CD4-positive, alpha-beta T cell treated with Interleukin-6 at 100 ng/mL for 8 hours (primary cell): ENCODE measurements around the gene EN2.

Experiments used
- DNase-seq: peaks from one replicate; pipeline ENCODE4 v3.0.0-alpha.2; 2020; ENCODE audit warnings: mixed read lengths, low spot score

EN2 gene

DNA sequence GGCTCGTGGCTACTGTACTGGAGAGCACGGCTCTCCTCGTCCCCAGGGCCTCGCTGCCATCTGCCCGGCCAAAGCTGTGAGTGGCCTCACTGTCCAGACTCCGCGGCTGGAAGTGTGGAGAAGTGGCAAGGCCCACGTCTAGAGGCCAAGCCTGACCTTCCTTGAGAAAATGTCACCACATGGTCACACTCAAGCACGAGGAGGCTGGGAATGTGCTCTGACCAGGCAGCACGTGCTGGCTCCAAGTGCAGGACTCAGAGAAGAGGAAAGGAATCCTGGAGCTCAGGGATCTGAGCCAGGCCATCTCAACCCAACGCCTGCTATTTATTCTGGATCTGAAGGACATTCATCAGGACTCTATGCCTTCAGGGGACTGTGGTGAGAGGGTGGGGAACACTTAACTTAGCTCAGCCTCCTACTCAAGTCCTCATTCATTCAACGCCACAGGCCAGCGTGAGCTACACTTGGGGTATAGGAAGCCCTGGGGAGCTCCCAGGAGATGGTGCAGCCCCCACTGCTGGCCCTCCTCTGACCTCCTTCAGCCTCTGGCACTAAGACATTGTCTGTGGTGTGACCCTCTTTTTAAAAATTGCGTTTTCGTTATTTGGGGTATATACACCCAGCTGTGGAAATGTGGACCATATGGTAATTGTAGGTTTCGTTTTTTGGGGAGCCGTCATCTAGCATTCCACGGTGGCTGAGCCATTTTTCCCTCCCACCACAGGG lies 29.0 kb downstream of the EN2 start:
- no peak for DNase-seq

GRCh38 chr7:155487509-155488482 lies 29.9 kb downstream of the EN2 start:
- DNase-seq = no peak

DNA sequence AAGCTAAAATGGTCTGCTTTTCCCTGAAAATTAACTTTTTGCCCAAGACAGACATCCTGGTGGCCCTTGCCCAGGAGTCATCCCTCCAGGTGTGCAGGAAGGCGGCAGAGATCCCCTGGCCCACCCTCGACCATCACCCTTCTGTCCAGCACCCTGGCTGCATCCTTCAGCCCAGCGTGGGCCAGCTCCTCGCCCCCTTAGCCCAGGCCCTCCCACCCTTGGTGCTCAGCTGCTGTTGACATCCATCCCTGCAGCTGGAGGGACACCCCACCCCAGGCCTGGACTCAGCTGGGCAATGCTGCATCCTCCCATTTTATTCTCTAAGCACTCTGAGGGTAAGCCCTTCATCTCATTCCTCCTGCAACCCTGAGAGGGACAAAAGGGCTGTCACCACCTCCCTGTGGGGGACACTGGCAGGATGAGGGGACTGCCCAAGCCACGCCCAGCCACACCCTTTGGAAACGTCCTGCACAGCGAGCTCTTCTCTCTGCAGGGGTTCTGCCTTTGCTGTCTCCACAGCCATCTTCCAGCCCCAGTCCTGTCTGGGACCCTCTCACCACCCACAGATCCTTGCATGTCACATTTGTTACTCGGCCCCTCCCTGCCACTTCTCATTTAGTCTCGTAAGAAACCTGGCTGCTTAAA lies 30.7 kb downstream of the EN2 start:
- DNase-seq = no peak

DNA sequence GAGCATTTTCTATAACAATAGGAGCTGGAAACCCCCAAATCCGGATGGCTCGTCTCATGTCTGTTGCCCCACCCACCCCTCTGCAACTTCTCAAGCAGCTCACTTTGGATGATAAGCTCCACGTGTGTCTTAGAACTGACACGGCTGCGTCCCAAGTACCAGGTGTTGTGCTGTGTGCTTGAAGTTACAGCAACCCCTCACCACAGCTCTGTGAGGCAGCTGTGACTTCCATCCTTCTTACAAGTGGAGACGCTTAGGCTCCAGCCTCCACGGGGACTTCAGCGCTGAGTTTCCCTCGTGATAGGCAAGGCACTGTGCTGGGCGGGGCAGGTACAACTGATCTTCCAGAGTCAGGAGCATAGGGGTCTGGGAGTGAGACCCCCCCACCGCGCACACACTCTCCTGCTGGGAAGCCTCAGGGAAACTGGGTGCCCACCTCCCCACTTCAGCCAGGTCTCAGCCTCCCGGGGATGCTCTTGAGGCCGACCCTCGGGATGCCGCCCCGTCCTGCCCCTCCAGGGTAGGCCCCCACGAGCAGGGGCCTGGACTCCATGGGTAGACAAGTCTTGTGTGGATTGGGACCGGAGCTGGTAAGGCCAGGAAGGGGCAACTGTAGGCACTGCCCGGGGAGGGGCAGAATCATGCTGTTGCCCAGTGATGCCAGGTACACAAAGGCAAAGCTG lies 31.4 kb downstream of the EN2 start:
- DNase-seq = no peak

DNA sequence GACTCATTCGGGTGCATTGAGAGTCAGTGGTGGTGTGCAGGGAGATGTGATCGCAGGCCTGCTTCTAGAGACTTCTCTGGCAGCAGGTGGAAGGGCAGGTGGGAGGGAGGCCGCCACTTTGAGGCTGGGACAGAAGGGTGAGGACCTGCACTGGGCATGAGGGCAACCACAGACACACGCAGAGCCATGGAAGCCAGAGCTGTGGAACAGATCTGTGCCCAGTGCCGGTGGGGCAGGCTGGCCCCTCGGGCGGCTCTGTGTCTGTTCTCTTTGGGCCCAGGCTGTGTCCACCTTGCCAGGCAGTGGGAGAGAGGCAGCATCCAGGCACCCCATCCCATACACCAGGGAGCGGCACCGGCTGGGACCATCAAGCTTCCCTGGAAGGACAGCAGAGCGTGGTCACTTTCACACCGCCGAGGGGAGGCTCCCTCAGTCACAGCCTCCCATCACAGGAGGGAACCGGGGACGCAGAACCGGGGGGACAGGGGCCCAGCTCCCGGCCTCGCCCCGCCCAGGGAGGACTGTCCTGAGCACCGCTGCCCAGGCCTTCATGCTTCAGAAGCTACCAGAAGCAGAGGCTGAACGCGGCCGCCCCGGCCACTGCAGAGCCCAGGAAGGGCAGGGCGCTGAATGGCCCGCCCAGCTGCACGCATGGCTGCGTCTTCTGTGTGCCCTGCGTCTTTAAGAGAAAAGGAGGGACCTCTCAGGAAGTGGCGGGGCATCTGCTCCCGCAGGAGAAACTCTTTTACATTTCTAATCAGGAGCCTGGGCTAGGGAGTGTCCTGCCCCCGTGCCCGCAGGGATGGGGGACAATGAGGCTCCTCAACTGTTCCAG lies 32.1 kb downstream of the EN2 start:
- no peak for DNase-seq

DNA sequence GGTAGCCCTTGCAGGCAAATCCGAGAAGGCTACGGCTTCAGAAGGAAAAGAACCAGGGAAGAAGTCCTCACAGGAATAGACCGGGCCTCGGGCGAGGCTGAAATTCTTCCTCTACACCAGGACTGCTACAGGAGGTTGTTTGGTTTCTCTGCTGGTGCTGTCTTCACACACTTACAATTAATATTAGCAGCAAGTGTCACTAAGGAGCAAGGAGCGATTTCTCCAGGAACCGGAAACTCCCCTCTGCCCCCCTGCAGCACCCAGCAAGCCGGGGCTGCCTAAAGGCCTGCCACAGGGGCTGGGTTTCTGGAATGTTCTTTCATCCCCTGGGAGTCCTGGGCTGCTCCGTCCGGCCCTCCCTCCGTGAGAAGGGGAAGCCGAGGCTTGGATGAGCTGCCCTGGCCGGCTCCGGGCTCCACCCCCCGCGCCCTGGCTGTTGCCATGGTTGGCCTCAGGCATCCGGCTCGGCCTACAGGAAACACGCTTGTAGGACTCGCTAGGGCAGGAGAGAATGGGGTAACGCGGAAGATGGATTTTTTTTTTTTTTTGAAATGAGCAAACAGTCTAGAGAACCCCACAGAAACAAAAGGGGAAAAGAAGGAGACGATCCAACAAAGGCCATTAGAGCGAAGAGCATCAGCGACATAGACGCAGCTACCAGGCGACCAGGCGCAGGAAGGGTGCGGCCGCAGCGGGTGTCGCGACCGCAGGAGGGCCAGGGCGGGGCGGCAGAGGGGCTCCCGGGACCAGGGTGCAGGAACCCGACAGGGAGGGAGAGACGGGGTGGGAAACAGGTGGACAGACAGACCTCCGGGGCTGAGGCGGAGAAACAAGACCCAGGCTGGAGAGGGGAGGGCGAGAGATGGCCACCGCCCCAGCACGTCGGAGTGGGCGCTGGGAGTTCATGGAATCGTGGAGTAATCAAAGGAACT lies 33.0 kb downstream of the EN2 start:
- DNase-seq = peak; percentile 24

DNA sequence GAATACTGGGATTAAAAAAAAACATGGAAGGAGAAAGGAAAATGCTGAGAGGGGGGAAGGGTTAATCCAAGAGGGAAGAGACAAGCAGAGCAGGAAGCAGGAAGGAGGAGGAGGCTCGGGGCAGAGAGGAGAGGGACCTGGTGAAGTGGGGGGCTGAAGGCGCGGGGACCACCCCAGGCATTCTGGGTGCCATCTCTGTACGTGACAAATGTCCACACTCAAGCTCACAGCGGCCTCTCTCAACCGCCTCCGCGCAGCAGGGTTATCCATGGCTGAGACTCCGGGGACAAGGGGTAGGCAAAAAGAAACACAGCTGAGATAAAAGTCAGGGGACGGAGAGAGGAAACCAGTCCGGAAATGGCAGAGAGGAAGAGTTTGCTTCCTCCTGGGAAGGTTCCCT lies 33.9 kb downstream of the EN2 start:
- DNase-seq = no peak

DNA sequence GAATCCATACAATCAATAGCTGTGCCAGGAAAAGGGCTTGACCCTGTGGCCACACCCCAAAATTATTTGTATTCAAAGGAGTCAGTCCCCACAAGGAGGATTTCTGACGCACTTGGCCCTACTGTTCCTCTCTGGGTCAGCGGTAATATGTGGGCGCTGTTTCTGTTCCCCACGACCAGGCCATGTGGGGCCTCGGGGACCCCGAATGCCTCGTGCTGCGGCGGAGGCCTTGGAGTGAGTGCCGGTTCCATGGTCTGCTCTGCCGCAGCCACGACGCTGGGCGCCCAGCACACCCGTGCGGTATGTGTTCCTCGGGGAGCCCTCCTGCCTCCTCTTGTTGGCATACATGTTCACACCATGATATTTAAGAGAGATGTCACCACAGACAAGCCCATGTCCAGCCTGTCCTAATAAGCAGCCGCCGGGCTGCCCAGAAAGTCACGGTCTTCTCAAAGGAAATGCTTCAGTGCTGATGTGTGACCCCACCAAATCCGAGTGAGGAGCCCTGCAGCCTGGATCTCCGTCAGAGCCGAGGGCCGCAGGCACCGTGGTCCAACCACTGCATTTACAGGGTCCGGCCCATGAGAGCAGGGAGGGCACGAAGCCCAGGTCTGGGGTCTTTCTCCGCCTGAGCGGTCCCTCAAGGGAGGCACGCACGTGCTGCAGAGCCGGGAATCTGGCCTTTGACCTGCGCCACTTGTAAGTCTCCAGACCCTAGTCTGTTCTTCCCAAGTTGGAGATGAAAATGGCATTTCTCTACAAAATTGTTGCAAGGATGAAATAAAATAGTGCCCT lies 36.0 kb downstream of the EN2 start:
- no peak for DNase-seq

- no peak for DNase-seq
Measured at GRCh38 chr7:155494551-155494950, 36.6 kb downstream of the EN2 start.

DNA sequence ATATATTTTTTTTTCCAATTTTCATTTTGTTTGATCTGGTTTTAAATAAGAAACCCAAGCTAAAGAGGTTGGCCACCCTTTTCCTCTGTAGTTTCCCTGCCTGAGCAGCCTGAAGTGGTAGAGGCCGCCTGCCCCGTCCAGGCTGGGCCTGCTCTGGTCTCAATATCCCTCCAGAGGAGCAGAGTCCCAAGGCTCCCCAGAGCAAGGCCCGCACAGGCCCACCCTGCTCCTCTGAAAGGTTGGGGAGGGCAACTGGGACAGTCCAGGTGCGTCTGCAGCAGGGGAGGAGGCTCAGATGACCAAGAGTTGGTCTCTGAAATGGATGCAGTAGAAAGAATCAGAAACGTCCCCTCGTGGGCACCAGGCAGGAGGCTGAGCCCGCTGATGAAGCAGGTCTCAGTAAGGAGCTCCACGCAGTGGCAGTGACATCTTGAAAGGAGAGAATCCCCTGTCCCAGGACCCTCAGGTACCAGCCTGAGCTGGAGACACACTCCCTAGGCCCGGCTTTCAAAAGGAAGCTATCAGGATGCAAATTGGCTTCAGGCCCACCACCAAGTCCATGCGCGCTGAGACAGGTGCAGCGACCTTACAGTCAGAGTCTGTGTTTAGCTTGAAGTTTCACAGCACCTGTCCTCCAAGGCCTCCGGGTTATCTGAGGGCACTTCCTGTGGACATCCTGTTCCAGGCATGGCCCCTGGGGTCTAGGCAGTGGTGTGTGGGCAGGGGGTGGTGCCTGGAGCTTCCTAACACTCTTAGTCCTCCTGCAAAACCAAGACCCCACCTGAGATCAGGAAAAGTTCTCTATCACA lies 37.7 kb downstream of the EN2 start:
- no peak for DNase-seq

DNA sequence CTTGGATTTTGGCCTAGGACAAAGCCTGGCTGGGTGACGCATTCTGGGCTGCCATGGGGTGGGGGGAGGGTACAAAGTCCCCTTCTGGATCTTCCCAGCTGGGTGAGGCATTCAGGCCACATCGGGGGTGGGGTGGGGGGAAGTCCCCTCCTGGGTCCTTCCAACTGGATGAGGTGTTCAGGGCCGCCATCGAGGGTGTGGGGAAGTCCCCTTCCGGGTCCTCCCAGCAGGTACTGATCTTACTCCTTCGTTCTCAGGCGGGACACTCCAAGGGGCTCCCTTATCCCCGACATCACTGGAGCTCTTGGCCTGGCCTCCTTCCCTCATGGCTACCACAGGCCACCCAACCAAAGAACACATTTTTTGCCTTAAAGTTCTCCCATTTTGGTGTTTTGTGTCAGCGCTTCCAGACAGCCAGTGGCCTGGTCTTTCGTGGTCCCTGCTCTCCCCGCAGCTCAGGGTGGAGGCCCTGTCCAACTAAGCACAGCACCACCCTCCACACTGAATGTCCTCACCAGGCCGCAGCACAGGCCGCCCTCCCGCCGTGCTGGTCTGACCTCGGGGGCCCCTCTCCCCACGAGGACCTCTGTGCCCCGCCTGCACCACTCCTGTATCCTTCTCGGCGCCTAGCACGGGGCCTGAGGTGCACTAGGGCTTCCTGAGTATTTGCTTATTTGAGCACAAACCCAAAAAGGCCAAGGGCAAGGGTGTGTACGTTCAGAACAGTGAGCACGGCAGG lies 38.5 kb downstream of the EN2 start:
- no peak for DNase-seq

DNA sequence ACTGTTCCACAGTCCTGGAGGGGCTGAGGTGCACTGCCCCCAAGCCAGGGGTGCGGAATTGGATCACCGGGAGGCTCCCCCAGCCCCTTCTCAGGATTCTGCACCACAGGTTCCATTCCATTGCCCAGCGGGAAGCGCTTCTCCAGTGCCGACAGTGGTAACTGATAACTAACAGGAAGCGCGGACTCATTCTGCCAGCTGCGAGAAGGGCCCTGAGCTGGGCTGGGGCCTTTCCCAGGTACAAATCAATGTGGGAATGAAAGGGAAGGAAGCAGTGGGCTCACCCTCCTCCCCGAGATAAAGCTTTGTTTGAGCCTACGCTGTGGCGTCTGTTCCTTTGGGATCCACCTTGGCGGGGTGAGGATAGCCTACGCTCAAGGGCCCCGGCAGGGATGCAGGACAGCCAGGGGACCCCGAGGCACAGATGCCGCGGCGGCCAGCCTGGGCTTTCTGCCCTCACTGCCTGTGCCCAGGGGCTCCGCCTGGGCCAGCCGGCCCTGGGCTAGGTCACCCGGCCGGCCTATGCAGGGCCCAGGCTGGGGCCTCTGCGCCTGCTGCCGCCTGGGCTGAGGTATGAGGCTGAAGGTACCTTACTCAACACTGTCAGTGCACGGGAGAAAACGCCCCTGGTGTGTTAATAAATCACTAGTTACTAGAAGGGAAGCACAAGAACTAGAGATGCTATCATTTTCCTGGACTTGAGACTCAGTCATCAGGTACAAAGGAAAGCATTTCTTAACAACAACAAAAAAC lies 39.4 kb downstream of the EN2 start:
- no peak for DNase-seq

DNA sequence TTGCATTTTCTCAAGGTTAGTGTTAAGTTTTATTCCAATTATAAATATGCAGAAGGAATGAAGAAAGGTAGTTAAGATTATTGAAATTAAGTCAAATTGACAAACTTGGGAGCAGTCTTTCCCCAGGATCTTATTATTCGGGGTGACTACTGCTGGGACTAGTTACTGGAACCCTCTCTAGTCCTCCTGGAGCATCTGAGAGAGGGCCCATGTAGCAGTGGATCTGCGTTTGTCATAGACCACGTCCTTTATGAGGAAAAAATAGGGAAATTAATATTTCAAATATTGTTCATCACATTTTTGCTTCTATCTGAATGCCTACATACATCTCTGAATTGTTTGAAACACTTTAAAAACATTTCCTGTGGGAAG lies 47.5 kb downstream of the EN2 start:
- DNase-seq = no peak

- DNase-seq = no peak
Measured at GRCh38 chr7:155506854-155507337, 49.0 kb downstream of the EN2 start.

DNA sequence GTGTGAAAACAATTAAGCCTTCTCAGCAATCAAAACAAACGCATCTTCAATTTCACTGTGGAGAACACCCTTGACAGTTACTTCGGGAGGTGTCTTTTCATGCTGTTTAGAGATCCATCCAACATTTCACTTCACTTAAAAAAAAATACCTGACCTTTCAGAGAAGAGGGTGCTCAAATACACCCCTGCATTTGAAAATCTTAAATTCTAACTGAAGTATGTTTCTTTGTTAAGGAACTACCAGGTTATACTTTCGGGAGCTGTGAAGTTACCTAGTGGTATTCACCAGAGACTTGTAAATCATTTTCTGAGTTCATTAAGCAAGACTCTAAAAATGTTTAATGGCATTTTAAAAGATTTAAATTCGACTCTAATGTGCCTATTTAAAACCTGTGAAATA lies 49.6 kb downstream of the EN2 start:
- DNase-seq = no peak

DNA sequence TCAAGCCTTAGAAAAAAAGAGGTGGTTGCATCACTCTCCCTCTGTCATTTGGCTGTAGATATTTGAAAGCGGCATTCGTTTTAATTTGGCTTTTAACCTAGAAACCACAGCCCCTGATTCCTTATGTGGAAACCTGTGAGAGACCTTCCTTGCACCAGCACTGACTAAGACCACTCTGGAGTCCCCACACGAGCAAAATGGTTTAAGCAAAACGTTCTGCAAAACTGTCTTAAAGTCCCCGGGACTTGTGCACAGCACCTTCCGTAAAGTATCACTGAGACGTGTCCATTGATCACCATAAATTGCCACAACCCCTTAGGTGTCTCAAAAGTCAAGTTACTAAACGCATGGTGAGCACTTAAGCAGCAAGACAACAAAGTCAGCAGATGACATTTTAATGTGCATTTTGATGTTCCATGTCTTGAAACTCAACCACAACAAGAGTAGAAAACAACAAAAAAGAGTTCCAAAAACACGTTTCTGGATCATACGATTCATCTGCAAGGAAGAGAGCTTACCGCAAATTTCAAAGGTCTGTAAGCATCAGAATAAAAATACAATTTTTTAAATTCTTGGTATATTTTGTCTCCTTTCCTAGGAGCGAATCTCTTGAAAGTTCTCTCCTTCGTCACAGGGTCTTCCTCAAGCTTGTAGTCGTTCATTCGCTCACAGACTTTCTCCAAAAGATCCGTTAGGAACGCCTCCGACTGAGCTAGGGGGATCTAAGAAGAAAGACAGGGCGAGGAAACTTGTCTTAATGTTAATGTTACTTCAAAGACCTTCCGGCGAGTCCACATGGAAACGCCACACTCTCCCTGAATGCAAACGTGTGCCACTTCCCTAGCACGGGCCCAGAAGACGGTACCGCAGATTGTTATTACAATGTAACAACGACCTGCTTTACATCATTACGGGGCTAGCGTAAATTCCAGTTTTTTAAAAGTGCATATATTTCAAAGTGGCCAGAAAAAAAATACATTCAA lies 50.7 kb downstream of the EN2 start:
- no peak for DNase-seq
